GM10248 (cell line): ENCODE data around the gene SOX13.
"Not testable (repeated sequence)": the region's sequence is repeated elsewhere in the genome, so short reads cannot be mapped to it uniquely, and the experiment has no call there.

Source experiments
- CTCF ChIA-PET: fragments of 300-600 bp; sonication (Branson Sonifier 250); formaldehyde crosslinking; extraction: SDS; loops from one replicate; lab custom pipeline; 2021; ENCODE audit warnings: antibody characterized with exemption; lab: Yijun Ruan, JAX
- POLR2A ChIA-PET: fragments of 350-650 bp; sonication (Branson Sonifier 250); formaldehyde crosslinking; extraction: SDS; loops from one replicate; lab custom pipeline; 2020; ENCODE audit warnings: antibody characterized with exemption; lab: Yijun Ruan, JAX
- DNase-seq: peaks from one replicate; pipeline ENCODE4 v3.0.0; 2012; ENCODE audit errors: extremely low spot score
- TF ChIP-seq, protein P1 (sequence below): IDR thresholded peaks from 2 replicates; pipeline ENCODE4 v1.5.1; 2012; ENCODE audit warnings: mild to moderate bottlenecking, low read depth; ENCODE audit errors: extremely low read depth, missing control alignments, control extremely low read depth

The SOX13 gene

DNA sequence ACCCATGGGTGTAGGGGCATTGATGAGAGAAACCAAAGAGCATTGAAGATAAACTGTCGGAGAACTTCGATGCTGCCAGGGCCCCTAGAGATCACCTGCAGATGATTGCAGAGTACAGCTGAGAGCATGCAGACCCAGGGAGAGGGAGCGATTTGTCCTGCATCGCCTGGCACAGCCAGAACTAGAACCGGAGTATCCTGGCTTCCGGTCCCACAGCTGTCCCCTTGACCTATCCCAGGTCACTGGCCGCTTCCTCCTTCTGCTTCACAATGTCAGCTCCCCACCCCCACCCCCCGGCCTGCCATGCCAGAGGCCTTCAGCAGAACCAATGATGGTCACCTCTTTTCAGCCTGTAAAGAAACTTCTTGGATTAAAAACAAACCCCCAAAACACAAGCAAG, 29.2 kb upstream of the SOX13 start:
- CTCF ChIA-PET: no interaction called here
- POLR2A ChIA-PET: no interaction called here
- no peak for DNase-seq
- TF ChIP-seq, protein P1, sequence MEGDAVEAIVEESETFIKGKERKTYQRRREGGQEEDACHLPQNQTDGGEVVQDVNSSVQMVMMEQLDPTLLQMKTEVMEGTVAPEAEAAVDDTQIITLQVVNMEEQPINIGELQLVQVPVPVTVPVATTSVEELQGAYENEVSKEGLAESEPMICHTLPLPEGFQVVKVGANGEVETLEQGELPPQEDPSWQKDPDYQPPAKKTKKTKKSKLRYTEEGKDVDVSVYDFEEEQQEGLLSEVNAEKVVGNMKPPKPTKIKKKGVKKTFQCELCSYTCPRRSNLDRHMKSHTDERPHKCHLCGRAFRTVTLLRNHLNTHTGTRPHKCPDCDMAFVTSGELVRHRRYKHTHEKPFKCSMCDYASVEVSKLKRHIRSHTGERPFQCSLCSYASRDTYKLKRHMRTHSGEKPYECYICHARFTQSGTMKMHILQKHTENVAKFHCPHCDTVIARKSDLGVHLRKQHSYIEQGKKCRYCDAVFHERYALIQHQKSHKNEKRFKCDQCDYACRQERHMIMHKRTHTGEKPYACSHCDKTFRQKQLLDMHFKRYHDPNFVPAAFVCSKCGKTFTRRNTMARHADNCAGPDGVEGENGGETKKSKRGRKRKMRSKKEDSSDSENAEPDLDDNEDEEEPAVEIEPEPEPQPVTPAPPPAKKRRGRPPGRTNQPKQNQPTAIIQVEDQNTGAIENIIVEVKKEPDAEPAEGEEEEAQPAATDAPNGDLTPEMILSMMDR: no peak

DNA sequence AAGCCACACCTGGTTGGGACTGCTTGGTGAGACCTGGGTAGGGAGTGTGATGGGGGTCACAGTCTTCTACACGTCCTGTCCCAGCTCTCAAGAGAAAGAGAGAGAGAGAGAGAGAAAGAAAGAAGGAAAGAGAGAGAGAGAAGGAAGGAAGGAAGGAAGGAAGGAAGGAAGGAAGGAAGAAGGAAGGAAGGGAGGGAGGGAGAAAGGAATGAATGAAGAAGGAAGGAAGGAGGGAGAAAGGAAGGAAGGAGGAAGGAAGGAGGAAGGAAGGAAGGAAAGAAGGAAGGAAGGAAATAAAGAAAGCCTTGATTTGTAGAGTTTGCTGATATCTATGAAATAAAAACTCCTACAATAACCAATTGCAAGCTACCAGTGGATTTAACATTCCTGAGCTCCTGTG, 28.5 kb upstream of the SOX13 start:
- TF ChIP-seq, protein P1: no peak
- ChIA-PET CTCF (no interaction called here), POLR2A (no interaction called here)
- no peak for DNase-seq

- TF ChIP-seq, protein P1: no peak
- ChIA-PET POLR2A (no interaction called here), CTCF (no interaction called here)
- DNase-seq: no peak
Observed at GRCh38 chr1:204045430-204045829, 27.5 kb upstream of the SOX13 start.

GRCh38 chr1:204046346-204046745, 26.6 kb upstream of the SOX13 start:
- DNase-seq: no peak
- POLR2A ChIA-PET: no interaction called here
- TF ChIP-seq, protein P1: no peak
- CTCF ChIA-PET: no interaction called here

GRCh38 chr1:204048796-204049195, 24.1 kb upstream of the SOX13 start:
- POLR2A ChIA-PET, DNase-seq, CTCF ChIA-PET: not testable (repeated sequence)

- TF ChIP-seq, protein P1: no peak
- DNase-seq: no peak
- ChIA-PET POLR2A (no interaction called here), CTCF (no interaction called here)
Observed at GRCh38 chr1:204051258-204051657, 21.7 kb upstream of the SOX13 start.

GRCh38 chr1:204051718-204052117, 21.2 kb upstream of the SOX13 start:
- TF ChIP-seq, protein P1: no peak
- DNase-seq: no peak
- CTCF ChIA-PET: no interaction called here
- POLR2A ChIA-PET: no interaction called here
